GM12874 (cell line): ENCODE data around the gene POMGNT1.

Experiments
- TF ChIP-seq, protein P1 (sequence below): IDR thresholded peaks from 2 replicates; pipeline ENCODE4 v1.5.1; 2011; ENCODE audit warnings: low read depth, mild to moderate bottlenecking, control low read depth, low read length, moderate library complexity; ENCODE audit not compliant: insufficient read depth

The POMGNT1 gene

DNA sequence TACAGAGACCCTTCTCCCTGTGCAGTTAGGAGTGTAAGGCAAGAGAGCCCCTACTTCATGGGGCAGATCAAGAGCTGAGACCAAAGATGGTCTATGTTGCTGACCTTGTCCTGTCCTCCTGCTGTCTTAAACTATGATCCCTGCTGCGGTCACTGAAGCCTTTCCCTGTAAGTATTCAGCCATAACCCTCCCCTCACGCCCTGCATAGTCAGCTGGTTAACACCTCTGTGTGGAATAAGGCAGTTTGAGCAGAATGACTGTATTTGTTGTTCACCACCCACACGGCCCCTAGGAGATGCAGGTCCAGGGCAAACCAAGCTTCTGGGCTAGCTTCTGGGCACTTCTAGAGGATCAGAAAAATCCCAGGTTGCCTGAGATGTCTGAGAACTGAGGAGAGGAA lies 23.0 kb downstream of the POMGNT1 start:
- TF ChIP-seq, protein P1, sequence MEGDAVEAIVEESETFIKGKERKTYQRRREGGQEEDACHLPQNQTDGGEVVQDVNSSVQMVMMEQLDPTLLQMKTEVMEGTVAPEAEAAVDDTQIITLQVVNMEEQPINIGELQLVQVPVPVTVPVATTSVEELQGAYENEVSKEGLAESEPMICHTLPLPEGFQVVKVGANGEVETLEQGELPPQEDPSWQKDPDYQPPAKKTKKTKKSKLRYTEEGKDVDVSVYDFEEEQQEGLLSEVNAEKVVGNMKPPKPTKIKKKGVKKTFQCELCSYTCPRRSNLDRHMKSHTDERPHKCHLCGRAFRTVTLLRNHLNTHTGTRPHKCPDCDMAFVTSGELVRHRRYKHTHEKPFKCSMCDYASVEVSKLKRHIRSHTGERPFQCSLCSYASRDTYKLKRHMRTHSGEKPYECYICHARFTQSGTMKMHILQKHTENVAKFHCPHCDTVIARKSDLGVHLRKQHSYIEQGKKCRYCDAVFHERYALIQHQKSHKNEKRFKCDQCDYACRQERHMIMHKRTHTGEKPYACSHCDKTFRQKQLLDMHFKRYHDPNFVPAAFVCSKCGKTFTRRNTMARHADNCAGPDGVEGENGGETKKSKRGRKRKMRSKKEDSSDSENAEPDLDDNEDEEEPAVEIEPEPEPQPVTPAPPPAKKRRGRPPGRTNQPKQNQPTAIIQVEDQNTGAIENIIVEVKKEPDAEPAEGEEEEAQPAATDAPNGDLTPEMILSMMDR = no peak

DNA sequence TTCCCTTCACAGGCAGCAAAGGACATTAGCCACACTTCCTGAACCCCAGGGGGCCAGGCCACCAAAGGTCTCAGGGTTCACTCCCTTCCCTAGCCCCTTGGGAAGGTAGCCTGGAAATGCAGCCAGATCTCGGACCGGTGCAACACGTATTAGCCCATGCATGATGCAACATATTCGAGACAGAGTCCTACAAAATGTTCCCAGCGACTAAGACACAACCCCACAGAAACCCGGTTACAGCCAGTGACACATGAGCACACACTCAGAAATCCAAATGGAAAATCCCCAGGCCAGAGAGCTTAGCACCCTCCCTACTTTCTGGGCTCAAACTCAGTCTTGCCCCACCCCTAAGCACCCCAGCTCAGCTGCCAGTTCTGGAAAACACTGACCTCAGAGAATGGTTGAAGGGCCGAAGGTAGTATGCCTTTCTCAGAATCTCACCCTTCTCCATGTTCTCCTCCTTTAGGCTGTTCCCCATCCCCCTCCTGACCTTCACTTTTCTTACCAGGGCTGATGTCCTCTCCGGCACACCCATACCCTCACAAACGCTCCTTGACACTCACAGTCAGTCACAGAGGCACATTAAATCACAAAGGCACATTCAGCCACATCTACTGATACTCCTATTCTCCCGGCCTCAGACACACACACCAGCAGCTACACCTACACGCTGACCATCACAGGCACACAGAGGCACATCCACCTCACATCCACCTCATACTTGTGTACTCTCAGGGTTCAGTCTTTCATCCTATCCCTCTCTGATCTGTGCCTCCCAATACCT lies 23.6 kb downstream of the POMGNT1 start, which contains the start of gene TSPAN1:
TSPAN1 (plus strand) TSS at position 640 of the 784 bp plus-strand sequence. CDS start 6,021 bp downstream, outside the sequence.
- TF ChIP-seq, protein P1 = no peak

DNA sequence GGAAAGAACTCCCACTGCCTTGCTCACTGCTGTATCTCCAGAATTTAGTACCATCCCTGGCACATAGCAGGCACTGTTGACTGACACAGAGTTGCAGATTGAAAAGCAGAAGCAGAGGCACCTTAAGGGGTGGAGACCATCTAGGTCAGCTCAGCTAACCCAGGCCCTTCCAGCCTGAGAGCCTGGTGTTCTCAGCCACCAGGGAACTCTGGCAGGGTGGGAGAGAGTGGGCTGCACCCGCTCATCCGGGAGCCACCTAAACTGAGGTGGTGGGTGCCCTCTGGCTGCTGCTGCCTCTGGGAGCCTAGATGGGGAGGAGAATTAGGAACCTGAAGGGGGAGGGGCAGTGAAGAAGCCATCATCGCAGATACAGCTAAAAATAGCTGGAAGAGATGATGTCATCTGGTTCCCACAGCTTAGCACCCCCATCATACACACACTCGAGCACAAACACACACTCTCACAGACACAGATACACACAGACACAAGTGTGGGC lies 24.8 kb downstream of the POMGNT1 start:
- TF ChIP-seq, protein P1 = no peak

DNA sequence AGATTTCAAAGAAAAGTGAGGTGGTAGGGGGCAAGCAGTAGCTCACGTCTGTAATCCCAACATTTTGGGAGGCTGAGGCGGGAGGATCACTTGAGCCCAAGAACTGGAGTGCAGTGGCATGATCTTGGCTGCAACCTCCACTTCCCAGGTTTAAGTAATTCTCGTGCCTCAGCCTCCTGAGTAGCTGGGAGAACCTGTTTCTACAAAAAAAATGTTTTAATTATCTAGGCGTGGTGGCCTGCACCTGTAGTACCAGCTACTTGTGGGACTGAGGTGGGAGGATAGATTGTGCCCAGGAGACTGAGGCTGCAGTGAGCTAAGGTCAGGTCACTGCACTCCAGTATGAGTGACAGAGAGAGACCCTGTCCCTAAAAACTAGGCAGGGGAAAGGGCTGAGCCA lies 25.9 kb downstream of the POMGNT1 start:
- TF ChIP-seq, protein P1 = no peak

DNA sequence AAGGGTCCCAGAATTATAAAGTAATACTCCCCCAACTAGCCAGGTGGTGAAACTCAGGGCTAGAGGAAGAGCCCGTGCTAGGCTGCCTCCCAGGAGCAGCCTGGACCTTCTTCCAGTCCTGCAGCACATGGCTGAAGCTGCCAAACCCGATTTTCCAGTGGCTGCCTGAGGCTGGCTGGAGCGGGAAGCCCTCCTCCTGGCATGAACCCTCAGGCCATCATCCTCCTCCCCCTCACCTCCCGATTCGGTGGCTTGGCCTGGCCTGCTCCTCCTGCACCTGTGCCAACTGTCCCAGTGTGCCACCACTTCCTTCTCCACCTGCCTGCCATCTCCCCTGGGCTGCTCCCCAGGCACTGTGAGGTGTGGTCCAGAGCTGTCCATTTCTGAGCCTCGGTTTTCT lies 26.4 kb downstream of the POMGNT1 start:
- TF ChIP-seq, protein P1 = no peak

DNA sequence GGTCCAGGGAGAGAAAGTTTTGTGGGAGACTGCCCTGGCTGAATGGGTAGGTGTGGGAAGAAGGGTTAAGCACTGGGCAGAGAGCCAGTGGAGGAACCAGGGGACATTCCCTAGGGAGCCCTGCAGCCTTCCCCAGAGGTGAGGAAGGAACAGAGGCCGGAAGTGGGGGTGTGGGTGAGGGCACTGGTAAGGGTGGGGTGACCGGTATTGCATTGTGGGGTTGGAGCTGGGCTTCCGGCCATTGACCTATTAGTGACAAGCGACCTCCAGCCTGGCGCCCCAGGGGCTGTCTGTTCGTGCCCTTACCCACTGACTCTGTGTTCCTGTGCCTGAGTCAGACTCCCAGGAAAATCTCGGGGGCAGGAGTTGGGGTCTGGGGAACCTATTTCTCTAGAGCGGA lies 26.9 kb downstream of the POMGNT1 start:
- TF ChIP-seq, protein P1 = no peak

DNA sequence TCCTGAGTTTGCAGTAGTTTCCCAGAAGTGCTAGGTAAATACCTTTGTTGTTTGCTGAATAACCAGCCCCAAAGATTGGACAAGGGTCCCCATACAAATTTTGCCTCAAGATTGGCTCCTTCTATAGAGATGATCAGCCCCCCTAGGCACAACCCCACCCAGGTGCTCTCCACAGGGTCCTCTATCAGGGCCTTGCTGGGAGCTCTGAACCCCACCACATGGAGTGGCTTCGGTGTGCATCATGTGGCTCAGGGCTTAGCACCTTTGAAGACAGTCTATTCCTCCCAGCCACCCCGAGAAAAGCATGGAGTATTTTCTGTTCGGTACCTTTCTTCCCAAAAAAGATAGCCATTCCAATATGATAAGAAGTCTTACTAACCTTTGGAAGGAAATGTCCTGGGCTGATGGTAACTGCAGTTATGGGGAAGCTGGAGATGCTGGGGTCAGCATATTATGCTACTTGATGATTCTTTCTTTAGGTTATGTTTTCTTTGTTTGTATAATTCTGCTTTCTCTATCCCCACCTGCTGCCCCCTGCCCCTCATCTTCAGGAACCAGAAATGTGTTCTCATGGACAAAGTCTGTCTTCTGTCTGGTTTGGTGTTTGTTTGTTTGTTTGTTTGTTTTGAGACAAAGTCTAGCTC lies 28.3 kb downstream of the POMGNT1 start:
- TF ChIP-seq, protein P1 = no peak
